HG03354 (cell line): Measurements from ENCODE around the gene VPS8.

ENCODE experiments used
- ATAC-seq: cut with Tn5 transposase; IDR thresholded peaks from one replicate; pipeline ENCODE4 v1.9.1; 2021; ENCODE audit warnings: mild to moderate bottlenecking; ENCODE audit not compliant: unreplicated experiment, poor library complexity, severe bottlenecking

The VPS8 gene

GRCh38 chr3:184806567-184807271, 5.2 kb upstream of the VPS8 start:
- ATAC-seq = no peak

DNA sequence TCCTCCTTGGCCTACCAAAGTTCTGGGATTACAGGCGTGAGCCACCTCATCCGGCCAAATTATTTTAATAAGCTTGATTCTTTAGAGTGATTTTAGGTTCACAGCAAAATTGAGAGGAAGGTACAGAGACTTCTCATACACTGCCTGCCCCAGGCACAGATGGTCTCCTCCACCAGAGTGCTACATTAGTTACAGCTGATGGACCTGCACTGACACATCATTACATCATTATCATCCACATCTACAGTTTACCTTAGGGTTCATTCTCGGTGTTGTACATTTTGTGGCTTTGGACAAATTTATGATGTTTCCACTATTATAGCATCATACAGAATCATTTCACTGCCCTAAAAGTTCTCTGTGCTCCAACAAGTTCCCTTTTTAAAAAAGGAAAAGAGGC, 4.4 kb upstream of the VPS8 start:
- ATAC-seq = no peak

- no peak for ATAC-seq
Observed at GRCh38 chr3:184808021-184808420, 3.9 kb upstream of the VPS8 start.

DNA sequence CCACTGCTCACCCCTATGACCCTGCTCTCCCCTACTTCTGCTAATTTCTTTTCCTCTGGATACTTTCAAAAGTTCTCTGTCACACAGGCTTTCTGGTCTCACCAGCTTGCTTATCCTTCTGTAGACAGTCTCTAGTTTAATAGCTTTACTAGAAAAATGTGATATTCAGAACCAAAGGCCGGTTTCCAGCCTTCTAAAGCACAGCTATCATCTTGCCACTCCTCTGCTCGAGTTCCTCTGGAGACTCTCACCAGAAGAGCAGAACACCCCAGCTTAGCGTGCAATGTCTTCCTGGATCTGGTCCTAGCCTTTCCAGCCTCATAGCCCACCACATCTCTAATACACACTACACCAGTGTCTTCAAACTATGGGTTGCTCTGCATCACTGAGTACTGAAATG, 1.8 kb upstream of the VPS8 start:
- ATAC-seq = no peak

DNA sequence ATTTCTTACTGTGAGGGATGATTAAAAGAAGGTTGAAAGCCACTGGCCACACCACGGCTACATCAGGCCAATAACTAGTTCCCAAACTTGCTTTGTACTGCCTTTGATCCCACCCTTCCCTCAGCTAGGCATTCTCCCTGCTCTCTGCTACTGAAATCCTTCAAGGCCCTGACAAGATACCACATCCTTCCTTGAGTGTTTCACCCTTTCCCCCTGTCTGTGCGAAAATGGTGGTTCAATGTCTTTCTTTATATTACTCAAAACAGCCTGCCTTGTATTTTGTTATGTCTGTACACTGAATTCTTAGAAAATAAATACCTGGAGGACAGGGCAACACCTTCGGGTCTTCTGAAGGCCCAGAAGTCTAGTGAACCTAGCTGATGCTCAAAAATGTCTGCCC, 932 bp upstream of the VPS8 start:
- ATAC-seq = no peak

- no peak for ATAC-seq
Observed at GRCh38 chr3:184811663-184811998, 335 bp upstream of the VPS8 start.

- peak; percentile 31 for ATAC-seq
Observed at GRCh38 chr3:184812662-184813042, 686 bp downstream of the VPS8 start.

- ATAC-seq = no peak
Observed at GRCh38 chr3:184813357-184813756, 1.4 kb downstream of the VPS8 start.

- ATAC-seq = no peak
Observed at GRCh38 chr3:184814214-184814613, 2.2 kb downstream of the VPS8 start.

GRCh38 chr3:184815046-184815930, 3.3 kb downstream of the VPS8 start:
- no peak for ATAC-seq

DNA sequence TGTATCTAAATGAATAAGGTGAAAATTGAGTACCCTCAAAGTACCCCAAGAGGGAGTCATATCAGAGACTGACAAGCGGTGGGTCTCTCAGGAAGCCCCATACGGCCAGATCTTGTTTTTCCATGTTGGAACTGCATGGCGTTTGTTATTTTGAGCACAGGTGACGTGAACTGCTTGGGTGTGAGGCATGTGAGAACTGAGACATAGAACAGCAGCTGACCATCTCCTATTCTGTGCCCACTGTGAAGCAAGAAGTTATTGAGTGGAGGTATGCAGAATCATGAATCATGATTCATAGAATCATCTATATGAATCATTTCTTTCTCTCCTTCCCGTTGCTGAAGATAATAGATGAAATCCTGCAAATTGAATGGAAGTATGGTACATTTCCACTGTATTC, 4.6 kb downstream of the VPS8 start:
- ATAC-seq = no peak

DNA sequence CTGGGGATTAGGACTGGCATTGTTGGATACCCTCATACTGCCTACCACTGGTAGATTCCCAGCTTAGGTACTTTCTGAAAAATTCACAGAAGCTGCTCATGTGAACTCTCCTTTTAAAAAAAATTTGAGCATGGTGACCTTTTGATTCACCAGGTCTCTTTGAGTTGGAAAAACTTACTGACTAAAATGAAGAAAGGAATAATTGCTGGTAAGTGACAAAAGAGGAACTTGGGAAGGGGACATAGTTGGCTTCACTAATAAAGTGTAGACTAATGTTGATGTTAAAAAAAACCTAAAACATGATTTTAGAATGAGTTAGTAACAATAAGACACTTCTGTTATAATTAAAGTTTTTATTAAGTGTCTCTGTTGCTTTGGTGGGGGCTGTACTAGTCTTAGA, 8.6 kb downstream of the VPS8 start:
- no peak for ATAC-seq

DNA sequence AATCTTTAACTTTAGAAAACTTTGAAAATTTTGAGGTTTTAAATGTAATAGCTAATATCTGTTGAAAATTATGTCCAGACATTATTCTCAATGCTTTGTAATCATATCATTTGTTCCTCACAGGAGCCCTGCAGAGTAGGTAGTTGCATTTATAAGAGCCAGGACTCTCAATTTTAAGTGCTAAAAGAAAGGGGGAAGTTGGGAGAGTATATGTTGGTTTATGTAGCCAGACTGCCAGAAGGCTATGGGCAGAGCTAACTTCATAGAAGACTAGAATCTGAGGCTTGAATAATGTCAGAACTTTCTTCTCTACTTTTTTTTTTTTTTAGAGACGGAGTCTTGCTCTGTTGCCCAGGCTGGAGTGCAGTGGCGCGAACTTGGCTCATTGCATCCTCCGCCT, 9.1 kb downstream of the VPS8 start:
- no peak for ATAC-seq

- ATAC-seq = no peak
Observed at GRCh38 chr3:184822081-184822480, 10.1 kb downstream of the VPS8 start.

DNA sequence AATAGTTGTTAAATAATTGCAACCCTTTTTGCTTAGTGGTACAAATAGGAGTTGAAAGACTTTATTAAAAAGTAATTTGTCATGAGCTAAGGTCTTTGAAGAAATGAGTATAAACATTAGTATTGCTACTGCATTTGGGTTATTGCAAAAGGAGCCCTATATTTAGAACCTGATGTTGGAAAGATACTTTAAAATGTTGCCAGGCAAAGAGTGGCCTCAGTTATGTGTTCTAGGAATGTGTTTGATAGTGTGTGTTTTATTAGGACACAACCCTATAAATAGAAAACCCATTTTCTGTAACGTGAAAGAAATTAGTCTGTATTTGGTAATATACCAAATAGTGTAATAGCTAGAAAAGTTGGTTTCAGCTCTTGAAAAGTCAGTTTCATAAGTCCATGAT, 10.7 kb downstream of the VPS8 start:
- ATAC-seq = no peak

DNA sequence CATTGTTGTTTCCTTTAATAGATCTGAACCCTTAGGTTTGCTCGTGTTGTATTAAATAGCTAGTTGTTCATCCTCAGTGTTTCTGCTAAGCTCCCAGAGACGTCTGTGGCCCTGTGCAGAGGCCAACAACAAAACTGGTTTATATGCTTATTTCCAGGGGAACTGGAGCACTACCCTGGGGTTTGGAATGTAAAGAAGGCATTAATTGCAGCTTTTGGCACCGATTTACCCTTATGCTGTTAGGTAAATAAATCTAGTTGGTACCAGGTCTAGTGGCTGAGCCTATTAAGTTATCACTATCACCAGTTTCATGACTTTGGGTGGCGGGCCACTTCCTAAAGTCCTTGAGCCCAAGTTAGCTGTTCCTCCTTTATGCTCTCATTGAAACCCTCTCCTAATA, 12.0 kb downstream of the VPS8 start:
- ATAC-seq = no peak

GRCh38 chr3:184825121-184825820, 13.3 kb downstream of the VPS8 start:
- no peak for ATAC-seq

DNA sequence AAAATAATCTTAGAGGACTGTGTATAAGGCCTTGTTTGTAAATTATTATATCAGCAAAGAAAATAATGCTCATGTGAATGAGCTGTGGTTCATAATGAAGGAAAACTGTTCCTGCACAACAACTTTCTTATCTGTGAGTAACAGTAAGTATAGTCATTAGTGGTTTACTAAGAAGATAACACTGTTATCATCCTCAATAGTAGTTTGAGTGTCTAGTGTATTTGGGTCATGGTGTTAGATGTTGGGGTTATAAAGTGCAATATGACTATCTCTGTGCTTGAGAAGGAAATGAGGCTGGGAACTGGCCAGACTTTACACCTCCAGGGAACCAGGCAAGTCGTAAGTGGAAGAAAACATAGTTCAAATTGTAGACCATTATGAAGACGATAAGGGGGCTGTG, 15.6 kb downstream of the VPS8 start:
- ATAC-seq = no peak

GRCh38 chr3:184832044-184832443, 20.1 kb downstream of the VPS8 start:
- ATAC-seq = no peak

DNA sequence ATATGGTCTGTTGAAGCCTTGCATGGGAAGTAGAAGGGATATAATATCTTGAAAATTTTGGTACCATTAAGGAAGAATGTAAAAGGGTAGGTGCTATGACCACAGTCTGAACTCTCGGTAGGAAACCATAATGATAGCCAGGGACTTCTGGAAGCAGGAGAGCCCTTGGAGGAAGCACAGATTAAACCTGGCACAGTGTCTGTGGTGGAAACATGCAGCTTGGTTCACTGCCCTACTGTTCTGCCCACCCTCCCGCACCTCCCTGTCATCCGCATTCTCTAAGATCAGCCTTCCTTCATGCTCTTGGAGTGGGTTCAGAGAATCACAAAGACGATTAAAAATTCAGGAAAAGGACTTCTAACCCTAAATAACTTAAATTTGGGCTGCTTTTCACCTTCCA, 20.9 kb downstream of the VPS8 start:
- no peak for ATAC-seq
